GM15510 (cell line): ENCODE results near the gene CDH22.

Experiments
- POLR2A ChIP-seq: IDR thresholded peaks from 3 replicates; pipeline ENCODE4 v1.6.1; 2011; ENCODE audit warnings: borderline replicate concordance; ENCODE audit not compliant: insufficient read length; ENCODE audit errors: extremely low read depth

CDH22 gene

GRCh38 chr20:46316984-46317684 is 8.8 kb upstream of the CDH22 start:
- no peak for TF ChIP-seq POLR2A

GRCh38 chr20:46315311-46315710 is 7.0 kb upstream of the CDH22 start:
- TF ChIP-seq POLR2A = no peak

- TF ChIP-seq POLR2A = no peak
Observed at GRCh38 chr20:46312945-46313861, 4.9 kb upstream of the CDH22 start.

- no peak for TF ChIP-seq POLR2A
Observed at GRCh38 chr20:46312075-46312944, 4.0 kb upstream of the CDH22 start.

- no peak for TF ChIP-seq POLR2A
Observed at GRCh38 chr20:46311719-46312074, 3.4 kb upstream of the CDH22 start.

GRCh38 chr20:46311039-46311650 is 2.8 kb upstream of the CDH22 start:
- TF ChIP-seq POLR2A = no peak

GRCh38 chr20:46309945-46310344 is 1.6 kb upstream of the CDH22 start:
- TF ChIP-seq POLR2A = no peak

- no peak for TF ChIP-seq POLR2A
Observed at GRCh38 chr20:46307999-46308257, 370 bp downstream of the CDH22 start.

GRCh38 chr20:46307139-46307998 is 929 bp downstream of the CDH22 start:
- TF ChIP-seq POLR2A = no peak

- no peak for TF ChIP-seq POLR2A
Observed at GRCh38 chr20:46306743-46307138, 1.6 kb downstream of the CDH22 start.

- no peak for TF ChIP-seq POLR2A
Observed at GRCh38 chr20:46305973-46306360, 2.3 kb downstream of the CDH22 start.

GRCh38 chr20:46305331-46305972 is 2.8 kb downstream of the CDH22 start:
- no peak for TF ChIP-seq POLR2A

- TF ChIP-seq POLR2A = no peak
Observed at GRCh38 chr20:46304852-46305251, 3.4 kb downstream of the CDH22 start.
